ENCODE measurements around the gene OPCML.

OPCML gene

DNA sequence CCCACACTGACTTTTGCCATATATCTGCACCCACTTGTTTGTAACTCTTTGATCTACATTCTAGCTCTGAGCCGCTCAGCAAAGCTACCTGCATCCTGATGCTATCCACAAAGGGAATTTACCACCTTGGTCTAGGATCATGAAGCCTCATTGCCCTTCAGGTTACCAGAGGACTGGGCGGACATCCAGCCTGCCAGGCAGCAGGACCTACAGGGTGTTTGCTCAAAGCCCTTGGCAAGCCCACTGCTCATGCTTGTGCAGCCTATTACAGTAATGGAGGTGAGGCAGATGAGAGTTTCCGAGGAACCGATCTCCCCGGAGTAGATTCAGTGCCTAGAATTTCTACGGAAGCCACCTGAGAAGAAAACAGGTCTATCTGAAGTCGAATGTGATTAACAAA is 417.2 kb downstream of the OPCML start:
- DNase-seq = no peak

DNA sequence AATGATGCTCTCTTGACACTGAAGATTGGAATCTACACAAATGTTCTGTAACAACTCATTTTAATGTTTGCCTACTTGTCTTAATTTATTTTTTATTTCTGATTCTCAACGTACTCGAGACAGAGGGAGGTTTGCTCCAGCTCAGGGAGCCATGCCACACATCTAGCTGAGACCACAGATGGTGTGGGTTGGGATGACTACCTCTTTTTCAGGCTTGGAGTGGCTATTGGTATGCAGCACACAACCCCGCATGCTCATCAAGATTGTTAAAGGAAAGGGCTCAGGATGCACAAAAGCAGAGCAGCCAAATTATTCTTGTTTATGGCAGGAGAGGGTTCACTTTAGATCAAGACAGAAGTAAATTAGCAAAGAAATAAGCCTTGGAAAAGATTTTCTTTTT is 424.5 kb downstream of the OPCML start:
- no peak for DNase-seq

DNA sequence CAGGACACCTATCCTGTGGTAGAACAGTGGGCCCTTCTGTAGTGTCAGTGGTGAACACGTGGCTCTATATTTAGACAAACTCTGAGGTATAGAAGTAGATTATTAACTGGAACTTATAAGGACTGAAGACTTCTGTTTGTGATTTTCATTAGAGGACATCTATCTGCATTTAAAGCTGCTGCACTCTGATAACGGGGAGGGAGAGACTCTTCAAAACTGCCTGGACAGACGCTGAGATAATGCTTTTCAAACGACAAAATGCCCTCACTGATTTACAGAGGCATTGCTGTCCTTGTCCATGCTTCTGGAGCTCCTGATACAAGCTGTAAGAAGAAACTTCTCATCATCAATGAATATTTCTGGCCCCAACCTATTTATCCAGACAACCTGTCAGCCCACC is 425.2 kb downstream of the OPCML start:
- DNase-seq = no peak

DNA sequence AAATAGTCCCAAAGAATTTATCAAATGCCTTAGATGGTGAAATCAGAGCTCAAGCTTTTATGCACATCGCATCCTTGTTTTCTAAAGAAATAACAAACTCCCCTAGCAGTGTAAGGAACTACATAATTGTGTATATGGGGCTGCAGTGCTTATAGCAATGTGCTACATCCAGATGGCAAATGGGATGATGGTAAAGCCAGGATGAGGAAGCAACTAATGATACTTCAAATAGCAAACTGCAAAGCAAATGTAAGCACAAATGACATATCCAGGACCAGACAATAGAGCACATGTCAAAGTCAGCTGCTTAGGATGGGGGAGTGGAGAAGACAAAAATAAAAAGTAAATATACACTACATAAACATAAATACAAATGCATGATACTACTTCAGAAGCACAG is 425.9 kb downstream of the OPCML start:
- DNase-seq = no peak

- no peak for DNase-seq
Measured at GRCh38 chr11:133104009-133104744, 428.1 kb downstream of the OPCML start.

DNA sequence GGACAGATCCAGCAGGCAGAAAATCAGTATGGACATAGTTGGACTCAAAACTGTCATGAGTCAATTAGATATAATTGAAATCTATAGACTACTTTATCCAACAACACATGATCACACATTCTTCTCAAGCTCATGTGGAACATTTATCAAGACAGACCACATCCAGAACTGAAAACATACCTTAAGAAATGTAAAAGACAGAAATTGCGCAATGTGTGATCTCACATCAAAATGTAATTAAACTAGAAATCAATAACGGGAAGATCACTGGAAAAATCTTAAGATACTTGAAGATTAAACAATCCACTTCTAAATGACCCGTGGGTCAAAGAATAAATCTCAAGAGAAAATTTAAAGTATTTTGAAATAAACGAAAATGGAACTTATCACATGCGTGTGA is 435.3 kb downstream of the OPCML start:
- DNase-seq = no peak

DNA sequence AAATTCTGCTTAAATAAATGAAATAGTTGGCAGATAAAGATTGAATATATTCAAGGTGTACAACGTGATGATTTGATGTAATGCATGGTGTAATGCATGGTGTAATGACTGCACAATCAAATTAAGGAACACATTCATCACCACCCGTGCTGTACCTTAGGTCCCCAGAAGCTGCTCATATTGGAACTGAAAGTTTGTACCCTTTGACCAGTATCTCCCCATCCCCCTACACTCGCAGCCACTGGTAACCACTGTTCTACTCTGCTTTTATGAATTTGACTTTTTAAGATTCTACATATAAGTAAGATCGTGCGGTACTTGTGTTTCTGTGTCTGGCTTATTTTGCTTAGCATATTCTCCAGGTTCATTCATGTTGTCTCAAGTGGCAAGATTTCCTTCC is 445.8 kb downstream of the OPCML start:
- DNase-seq = no peak

DNA sequence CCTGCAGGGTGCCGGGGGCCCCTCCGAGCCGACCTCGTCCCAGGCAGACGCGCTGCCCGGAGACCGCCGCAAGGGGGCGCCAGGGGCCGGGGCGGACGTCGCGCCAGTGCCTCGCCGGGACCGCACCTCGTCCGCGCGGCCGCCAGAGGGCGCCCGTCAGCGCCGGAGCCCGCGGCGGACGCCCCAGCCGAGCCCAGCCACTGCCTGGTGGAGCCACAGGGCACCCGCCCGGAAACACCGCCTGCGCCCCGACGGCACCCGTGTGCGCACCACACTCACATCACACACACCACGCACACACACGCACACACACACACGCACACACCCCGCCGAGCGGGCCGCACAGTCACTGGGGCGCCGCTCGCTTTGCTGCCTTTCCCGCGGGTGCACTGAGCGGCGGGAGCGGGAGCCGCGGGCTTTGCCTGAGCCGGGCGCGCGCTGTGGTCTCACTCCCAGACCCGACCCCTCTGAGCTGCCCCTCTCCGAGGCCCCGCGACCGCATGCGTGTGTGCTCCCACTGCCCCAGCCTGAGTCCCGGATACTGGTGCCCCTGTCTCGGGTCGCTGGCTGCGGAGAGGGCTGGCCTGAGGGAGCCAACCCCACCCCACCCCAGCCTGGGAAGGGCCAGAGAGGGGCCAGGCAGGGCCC is 449.3 kb downstream of the OPCML start:
- peak; percentile 55 for DNase-seq

DNA sequence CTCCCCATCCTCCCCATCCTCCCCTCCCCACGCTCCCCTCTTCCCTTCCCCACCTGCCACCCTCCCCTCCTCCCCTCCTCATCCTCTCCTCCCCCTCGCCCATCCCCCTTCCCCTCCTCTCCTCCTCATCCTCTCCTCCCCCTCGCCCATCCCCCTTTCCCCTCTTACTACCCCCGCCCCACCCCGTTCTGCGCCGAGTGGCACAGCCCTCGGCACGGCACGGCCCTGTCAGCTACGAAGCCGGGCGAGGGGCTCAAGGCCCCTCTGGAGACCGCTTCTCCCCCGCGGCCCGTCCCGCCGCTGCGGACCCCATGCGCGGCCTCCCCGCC is 449.9 kb downstream of the OPCML start:
- DNase-seq = peak; percentile 14

DNA sequence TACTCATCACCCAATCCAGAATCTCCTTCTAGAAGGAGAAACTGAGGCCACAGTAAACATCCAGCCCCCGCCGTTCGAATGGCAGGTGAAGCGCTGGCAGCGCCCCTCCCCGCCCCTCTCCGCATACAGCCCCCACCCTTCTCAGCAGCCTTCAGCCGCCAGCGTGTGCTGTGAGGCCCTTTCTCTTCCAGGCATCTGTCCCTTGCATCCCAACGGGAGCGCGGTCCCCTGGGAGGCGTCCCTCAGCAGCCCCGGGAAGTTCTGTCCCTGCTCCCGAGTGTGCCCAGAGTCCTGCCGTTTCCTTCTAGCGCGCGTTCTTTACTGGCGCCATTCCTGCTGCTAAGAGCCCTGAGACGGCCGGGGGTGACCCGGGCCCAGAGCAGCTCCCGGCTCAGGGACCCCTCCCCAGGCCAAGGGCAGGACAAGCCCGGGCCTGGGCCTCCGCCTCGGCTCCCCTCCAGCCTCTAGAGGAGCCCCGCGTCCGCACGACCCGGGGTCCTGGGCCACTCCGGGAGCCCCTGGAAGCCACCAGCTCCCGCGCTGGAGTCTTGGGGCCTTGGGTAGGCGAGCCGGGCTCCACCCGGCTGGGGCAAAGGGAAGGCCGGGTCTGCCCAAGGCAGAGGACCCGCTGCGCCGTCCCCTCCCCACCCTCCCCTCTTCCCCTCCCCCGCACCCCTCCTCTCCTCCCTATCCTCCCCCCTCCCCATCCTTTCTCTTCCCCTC is 450.4 kb downstream of the OPCML start:
- no peak for DNase-seq

- DNase-seq = no peak
Measured at GRCh38 chr11:133081020-133081419, 451.3 kb downstream of the OPCML start.

DNA sequence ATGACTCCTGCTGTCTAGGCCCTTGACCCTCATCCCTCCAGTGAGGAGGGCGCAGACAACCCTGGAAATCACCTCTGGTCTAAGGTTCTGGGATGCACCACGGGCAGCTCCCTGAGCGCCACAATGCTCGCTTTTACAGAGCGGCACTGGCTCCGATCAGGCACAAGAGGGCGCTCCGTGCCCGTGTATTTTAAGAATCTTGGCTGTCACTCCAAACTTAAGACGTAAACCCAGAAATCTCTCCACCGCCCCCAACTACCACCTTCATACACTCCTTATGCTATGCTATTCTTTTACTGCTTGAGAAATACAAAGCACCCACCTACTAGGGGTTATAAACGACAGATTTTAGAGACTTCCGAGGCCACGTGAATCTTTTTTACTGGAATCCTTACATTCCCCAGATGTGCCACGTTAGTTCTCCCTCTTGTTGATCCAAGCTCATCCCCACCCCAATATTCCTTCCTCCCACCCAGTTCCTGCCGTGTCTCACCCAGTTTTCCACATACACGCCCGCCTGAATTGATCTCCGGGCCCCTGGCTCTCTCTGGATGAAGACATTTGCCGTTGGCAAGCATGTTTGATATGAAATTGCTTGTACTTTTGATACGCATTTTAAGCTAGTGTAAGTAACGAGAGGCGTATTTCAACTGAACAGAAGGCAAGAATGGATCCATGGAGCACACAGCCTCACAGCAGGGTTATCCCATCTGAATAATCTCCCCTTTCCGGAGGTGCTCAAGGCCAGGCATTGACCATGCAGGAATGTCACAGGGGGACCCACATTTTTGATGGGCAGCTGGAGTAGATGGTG is 453.5 kb downstream of the OPCML start:
- peak; percentile 39 for DNase-seq

- no peak for DNase-seq
Measured at GRCh38 chr11:133078012-133078411, 454.3 kb downstream of the OPCML start.

GRCh38 chr11:133075351-133075750 is 456.9 kb downstream of the OPCML start:
- DNase-seq = no peak

- no peak for DNase-seq
Measured at GRCh38 chr11:133072858-133073582, 459.3 kb downstream of the OPCML start.

DNA sequence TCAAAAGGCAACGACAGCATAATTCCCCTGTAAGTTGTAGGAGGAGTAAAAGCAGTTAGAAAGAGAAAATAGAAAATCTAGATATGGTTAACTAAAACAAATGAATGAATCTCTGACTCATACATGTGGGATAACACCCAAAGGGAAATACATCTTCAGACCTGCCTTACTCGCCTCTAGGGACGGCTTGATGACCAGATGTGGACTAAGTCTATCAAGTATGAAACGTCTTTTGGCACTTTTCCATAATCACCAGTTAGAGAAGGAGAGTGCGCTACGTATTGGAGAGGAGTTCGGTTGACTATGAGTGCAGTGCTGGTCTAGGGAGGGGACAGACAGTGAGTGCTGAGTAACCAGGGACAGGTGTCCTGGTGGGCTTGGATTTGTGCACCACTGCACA is 459.9 kb downstream of the OPCML start:
- DNase-seq = peak; percentile 60

DNA sequence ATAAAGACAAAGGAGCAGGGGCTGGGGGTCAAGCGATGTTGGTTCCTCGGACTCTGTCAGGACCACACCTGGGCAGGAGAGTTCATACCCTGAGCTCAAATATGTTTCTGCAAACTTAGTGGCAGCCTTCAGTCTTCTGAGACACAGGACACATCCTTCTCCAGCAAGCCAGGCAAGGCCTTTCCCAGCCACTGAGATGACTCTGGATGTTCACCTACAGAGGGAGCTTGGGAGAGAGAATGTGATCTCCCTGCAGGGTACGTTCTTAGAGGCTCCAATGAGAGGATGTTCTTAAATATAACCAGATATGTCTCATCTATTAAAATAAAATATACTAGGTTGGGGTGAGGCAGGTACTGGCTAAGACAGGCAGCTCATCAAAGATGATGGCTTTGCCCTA is 461.5 kb downstream of the OPCML start:
- DNase-seq = no peak

DNA sequence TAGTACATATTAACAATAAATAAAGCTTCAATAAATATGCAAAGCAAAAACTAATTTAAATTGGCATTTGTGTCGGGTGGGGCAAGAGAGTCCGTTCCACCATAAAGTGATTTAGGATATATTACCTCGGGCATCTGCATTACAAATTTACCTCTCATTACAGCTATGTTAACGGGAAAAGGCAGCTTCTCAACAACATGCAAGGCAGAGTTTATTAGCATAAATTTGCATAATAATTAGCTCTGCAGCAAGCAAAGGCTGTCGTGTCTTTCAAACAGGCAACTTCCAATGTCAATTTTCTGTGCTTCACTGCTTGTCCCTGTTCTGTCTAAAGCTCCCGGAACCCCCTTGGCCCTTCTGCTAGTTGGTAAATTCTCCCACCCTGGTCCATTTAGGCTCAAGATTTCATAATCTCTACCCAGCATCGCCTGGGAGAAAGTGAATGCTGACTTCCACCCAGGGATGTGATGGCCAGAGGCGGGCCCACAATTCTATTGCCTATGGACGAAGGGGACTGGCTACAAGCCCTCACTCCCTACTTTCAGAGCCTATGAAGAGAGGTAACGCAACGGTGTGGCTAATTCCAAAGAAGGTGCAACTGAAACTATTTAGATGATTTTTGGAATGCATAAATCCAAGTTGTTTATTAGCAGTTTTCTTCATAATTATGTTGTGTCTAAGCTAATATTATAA is 462.1 kb downstream of the OPCML start:
- no peak for DNase-seq

- peak; percentile 63 for DNase-seq
Measured at GRCh38 chr11:133065847-133066485, 466.3 kb downstream of the OPCML start.

DNA sequence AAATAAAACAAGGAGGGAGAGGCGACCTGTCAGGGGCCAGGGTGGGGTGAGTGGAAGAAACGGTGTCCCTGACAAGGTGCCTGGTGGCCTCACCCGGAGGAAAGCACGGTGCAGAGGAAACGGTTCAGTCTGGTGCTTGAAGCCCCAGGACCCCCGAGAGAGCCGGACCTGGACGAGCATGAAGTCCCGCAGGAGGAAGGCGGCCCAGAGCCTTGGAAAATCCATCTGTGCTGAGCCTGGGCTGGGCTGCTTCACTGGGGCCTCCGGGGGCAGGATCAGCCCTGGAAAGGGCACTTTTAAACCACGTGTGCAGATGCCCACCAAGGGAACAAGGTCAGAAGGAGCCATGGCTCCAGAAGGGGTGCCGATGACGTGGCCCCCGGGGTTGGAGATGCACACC is 467.3 kb downstream of the OPCML start:
- no peak for DNase-seq

GRCh38 chr11:133064152-133064877 is 468.0 kb downstream of the OPCML start:
- peak; percentile 82 for DNase-seq

Measured in fibroblast of upper back skin (primary cell).